H1 (cell line): ENCODE measurements around the gene FAM200B. TPM values are rescaled to one million over a fixed set of nuclear protein-coding genes. Genes with fewer than 3 reads are reported as not detected.

Experiments
- CTBP2 ChIP-seq: IDR thresholded peaks from 2 replicates; pipeline ENCODE4 v1.7.0; 2011; ENCODE audit warnings: borderline replicate concordance, mild to moderate bottlenecking, moderate library complexity, mixed read lengths, low read length; ENCODE audit not compliant: insufficient read depth, insufficient read length
- SIRT6 ChIP-seq: IDR thresholded peaks from one replicate; pipeline ENCODE4 v1.7.1; 2012; ENCODE audit warnings: low read length, inconsistent platforms
- SP2 ChIP-seq: IDR thresholded peaks from 2 replicates; pipeline ENCODE4 v1.6.1; 2012; ENCODE audit warnings: mild to moderate bottlenecking, low read length, inconsistent platforms
- TAF1 ChIP-seq: IDR thresholded peaks from 2 replicates; pipeline ENCODE4 v1.6.1; 2011; ENCODE audit warnings: mild to moderate bottlenecking, low read depth, low read length
- polyA plus RNA-seq, 7 experiments: library from polyadenylated mRNA; depleted of rRNA in 3 of 7; stranded (reverse) in 5 of 7; unstranded in 2 of 7; fragments of >200 nt in 5 of 7; fragments of 200-250 nt in 2 of 7; gene quantifications; 1 replicate in 5 of 7; 2 replicates in 1 of 7; 4 replicates in 1 of 7; pipeline versions ENCODE4 v1.2.1 to v1.2.3, GENCODE V29; 2011 to 2013; ENCODE audit warnings: missing spikeins in 2 of 7, mixed read lengths in 2 of 7
- total RNA-seq: library from RNA; stranded (reverse); fragmentation: NEBNext Ultra II Directional; extraction: Animal tissue kit (Norgen Biotek cat#: 25700); gene quantifications from 2 replicates; pipeline ENCODE4 v1.2.1, GENCODE V29; 2021
- TF ChIP-seq, protein P1 (sequence below): IDR thresholded peaks from 2 replicates; pipeline ENCODE4 v1.6.1; 2012; ENCODE audit warnings: inconsistent platforms

FAM200B gene
- total and polyA plus RNA-seq, 2 of the 8 experiments (the other 6 are each of a cell fraction or from before 2014, with no cell fraction given) = 10.7 to 23.7 TPM

DNA sequence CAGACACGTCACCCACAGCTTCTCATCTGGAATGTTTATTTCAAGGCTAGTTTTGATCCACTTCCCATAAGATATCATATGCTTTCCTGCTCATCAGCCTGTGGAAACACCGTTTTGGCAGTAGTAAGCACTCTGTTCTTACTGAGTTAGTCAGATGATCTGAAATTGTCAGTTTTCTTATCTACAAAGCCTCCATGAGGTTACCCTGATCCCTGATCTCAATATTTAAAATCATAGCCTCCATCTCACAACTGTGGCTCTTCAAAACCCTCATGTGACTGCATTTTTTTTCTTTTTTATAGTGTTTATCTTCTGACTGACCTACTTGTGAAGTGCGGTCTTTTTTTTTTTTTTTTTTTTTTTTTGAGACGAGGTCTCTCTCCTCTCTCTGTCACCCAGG lies 44.0 kb downstream of the FAM200B start (continued):
- TF ChIP-seq, protein P1, sequence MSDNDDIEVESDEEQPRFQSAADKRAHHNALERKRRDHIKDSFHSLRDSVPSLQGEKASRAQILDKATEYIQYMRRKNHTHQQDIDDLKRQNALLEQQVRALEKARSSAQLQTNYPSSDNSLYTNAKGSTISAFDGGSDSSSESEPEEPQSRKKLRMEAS = no peak
- no peak for TF ChIP-seq CTBP2
- no peak for TF ChIP-seq TAF1
- TF ChIP-seq SIRT6 = no peak
- TF ChIP-seq SP2 = no peak
